Fibroblast of lung (primary cell): ENCODE results near the gene PUSL1. TPM values are rescaled to one million over a fixed set of nuclear protein-coding genes. Genes with fewer than 3 reads are reported as not detected.

ENCODE experiments used
- DNase-seq, 2 donors: peaks; one replicate each; pipeline versions ENCODE4 v3.0.0 to v3.0.0-alpha.2; 2010; ENCODE audit warnings: low read depth in 2 of 2
- H2AFZ ChIP-seq: 2 replicates; pipeline ENCODE4 v1.5.1; 2012; ENCODE audit warnings: low read length, control low read depth, inconsistent platforms
- H3K27ac ChIP-seq: 2 replicates; pipeline ENCODE4 v1.5.1; 2011; ENCODE audit warnings: low read length, control low read depth; ENCODE audit not compliant: insufficient read depth
- H3K27me3 ChIP-seq: 2 replicates; pipeline ENCODE4 v1.5.1; 2011; ENCODE audit warnings: mild to moderate bottlenecking, low read length; ENCODE audit not compliant: control insufficient read depth, insufficient read depth
- H3K36me3 ChIP-seq: 2 replicates; pipeline ENCODE4 v1.5.1; 2011; ENCODE audit warnings: low read length; ENCODE audit not compliant: control insufficient read depth, insufficient read depth
- H3K4me1 ChIP-seq: 2 replicates; pipeline ENCODE4 v1.5.1; 2011; ENCODE audit warnings: low read length; ENCODE audit not compliant: control insufficient read depth, insufficient read depth; ENCODE audit errors: extremely low read depth
- H3K4me2 ChIP-seq: 2 replicates; pipeline ENCODE4 v1.5.1; 2011; ENCODE audit warnings: low read length, control low read depth; ENCODE audit not compliant: insufficient read depth; ENCODE audit errors: extremely low read depth
- H3K4me3 ChIP-seq, 4 experiments: fragments of 200-600 bp in 1 of 4; sonication (generic) in 1 of 4; replicated peaks in 1 of 4; 2 replicates each; pipeline ENCODE4 v1.5.1; 2011 to 2016; ENCODE audit warnings: low read length in 4 of 4, low read depth in 3 of 4, mild to moderate bottlenecking in 3 of 4, control low read depth in 2 of 4, inconsistent platforms in 1 of 4, mixed read lengths in 1 of 4; ENCODE audit not compliant: insufficient read depth in 1 of 4; ENCODE audit errors: control extremely low read depth in 1 of 4
- H3K79me2 ChIP-seq: 2 replicates; pipeline ENCODE4 v1.5.1; 2012; ENCODE audit warnings: mild to moderate bottlenecking, low read length, inconsistent platforms; ENCODE audit not compliant: control insufficient read depth, insufficient read depth
- H3K9ac ChIP-seq: 2 replicates; pipeline ENCODE4 v1.5.1; 2011; ENCODE audit warnings: mild to moderate bottlenecking, low read length, control low read depth; ENCODE audit not compliant: insufficient read depth
- H3K9me3 ChIP-seq: 2 replicates; pipeline ENCODE4 v1.5.1; 2012; ENCODE audit warnings: low read depth, low read length; ENCODE audit not compliant: control insufficient read depth, insufficient read depth
- H4K20me1 ChIP-seq: 2 replicates; pipeline ENCODE4 v1.5.1; 2011; ENCODE audit warnings: low read length; ENCODE audit not compliant: control insufficient read depth, insufficient read depth; ENCODE audit errors: extremely low read depth
- CTCF ChIP-seq, 2 donors: IDR thresholded peaks in 1 of 2; conservative IDR thresholded peaks in 1 of 2; 1 replicate in 1 of 2; 2 replicates in 1 of 2; pipeline ENCODE4 v1.5.1; 2011 to 2012; ENCODE audit warnings: low read length in 2 of 2, control low read depth in 1 of 2, inconsistent platforms in 1 of 2, low read depth in 1 of 2, mild to moderate bottlenecking in 1 of 2
- EZH2 ChIP-seq: IDR thresholded peaks from 2 replicates; pipeline ENCODE4 v1.5.1; 2012; ENCODE audit warnings: low read length, control low read depth, mild to moderate bottlenecking; ENCODE audit errors: missing control alignments
- polyA plus RNA-seq, 2 donors: library from polyadenylated mRNA; depleted of rRNA in 1 of 2; stranded (reverse) in 1 of 2; unstranded in 1 of 2; fragments of >200 nt; gene quantifications; 2 replicates each; pipeline ENCODE4 v1.2.1, GENCODE V29; 2011 to 2012; ENCODE audit warnings: missing spikeins in 1 of 2
- total RNA-seq: library from RNA; depleted of rRNA; stranded (reverse); fragments of >200 nt; gene quantifications from 2 replicates; pipeline ENCODE4 v1.2.1, GENCODE V29; 2014

The PUSL1 gene
- total and polyA plus RNA-seq, 2 donors (not counting 1 experiment from before 2014, with no cell fraction given), result 7.1 to 12.7 TPM

DNA sequence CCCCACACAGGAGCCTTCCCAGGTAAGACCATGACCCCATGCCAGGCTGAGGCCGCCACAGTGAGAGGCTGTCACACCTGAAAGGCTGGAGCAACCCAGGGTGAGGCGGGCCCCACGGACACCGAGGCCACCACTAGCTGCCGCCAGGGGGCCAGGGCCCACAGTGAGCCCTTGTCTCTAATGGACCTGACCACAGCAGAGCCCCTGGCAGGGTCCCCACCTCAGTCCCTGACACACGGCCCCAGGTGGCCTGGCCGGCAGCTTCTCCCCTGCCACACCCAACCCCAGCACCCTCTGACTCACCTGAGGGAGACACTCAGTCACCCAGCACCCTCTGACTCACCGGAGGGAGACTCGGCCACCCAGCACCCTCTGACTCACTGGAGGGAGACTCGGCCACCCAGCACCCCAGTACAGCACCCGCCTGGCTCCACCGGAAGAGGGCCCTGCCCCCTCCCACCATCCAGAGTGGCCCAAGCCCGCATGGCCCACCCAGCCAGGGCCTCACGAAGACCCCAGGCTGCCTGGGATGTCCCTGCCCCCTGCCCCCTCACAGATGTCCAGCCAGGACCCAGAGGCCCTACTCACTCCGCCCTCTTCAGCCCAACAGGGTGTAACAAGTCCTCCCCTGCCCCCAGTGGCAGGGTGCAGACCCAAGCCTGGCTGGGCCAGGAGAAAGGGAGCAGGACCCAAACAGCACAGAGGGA, 36.4 kb downstream of the PUSL1 start:
- TF ChIP-seq EZH2 (no peak), CTCF (conservative IDR thresholded peaks at IDR 0.05 in 1 of 2, IDR thresholded peaks at IDR 0.05 in 1 of 2; ENCODE audit: low read depth in 1 of 2, low read length in 2 of 2) (peak; percentile 28 to 52)
- Histone ChIP-seq H3K27ac (peak overlapping the region; percentile 69), H3K27me3 (no peaks in the 10 kb centered on the region), H3K79me2 (peaks cover 80% of the 10 kb centered on the region), H2AFZ (no peak overlapping the region), H3K36me3 (peaks cover 17% of the 10 kb centered on the region), H3K4me3 (peak overlapping the region in 1 of 4 experiments; percentile 7), H3K4me2 (peak overlapping the region; percentile 71), H3K9me3 (no peaks in the 10 kb centered on the region), H3K4me1 (peaks cover 27% of the 10 kb centered on the region), H4K20me1 (no peaks in the 10 kb centered on the region), H3K9ac (peak overlapping the region; percentile 1)
- DNase-seq, result peak; percentile 50 to 88

GRCh38 chr1:1345384-1345783, 37.0 kb downstream of the PUSL1 start:
- Histone ChIP-seq H3K4me3 (no peak overlapping the region), H3K79me2 (peaks cover 80% of the 10 kb centered on the region), H2AFZ (no peak overlapping the region), H3K27me3 (no peaks in the 10 kb centered on the region), H3K9me3 (no peaks in the 10 kb centered on the region), H3K9ac (no peak overlapping the region), H3K4me2 (peak overlapping the region; percentile 71), H3K4me1 (peaks cover 27% of the 10 kb centered on the region), H3K27ac (peak overlapping the region; percentile 69), H3K36me3 (peaks cover 12% of the 10 kb centered on the region), H4K20me1 (no peaks in the 10 kb centered on the region)
- TF ChIP-seq CTCF (conservative IDR thresholded peaks at IDR 0.05 in 1 of 2, IDR thresholded peaks at IDR 0.05 in 1 of 2; ENCODE audit: low read depth in 1 of 2, low read length in 2 of 2) (no peak), EZH2 (no peak)
- DNase-seq, result no peak

GRCh38 chr1:1345860-1346500, 37.6 kb downstream of the PUSL1 start:
- Histone ChIP-seq H3K4me3 (peak overlapping the region in 2 of 4 experiments; percentile 5 to 76), H3K4me2 (peak overlapping the region; percentile 58)

More at GRCh38 chr1:1345860-1346500, 37.6 kb downstream of the PUSL1 start:
- no peaks in the 10 kb centered on the region for H3K9me3 ChIP-seq
- TF ChIP-seq CTCF (conservative IDR thresholded peaks at IDR 0.05 in 1 of 2, IDR thresholded peaks at IDR 0.05 in 1 of 2; ENCODE audit: low read depth in 1 of 2, low read length in 2 of 2), result no peak
- no peak for TF ChIP-seq EZH2
- no peak overlapping the region for H2AFZ ChIP-seq
- no peaks in the 10 kb centered on the region for H4K20me1 ChIP-seq
- peak overlapping the region; percentile 32 for H3K27ac ChIP-seq
- H3K4me1 ChIP-seq, result peaks cover 27% of the 10 kb centered on the region
- no peaks in the 10 kb centered on the region for H3K27me3 ChIP-seq
- H3K36me3 ChIP-seq, result peaks cover 6% of the 10 kb centered on the region
- peaks cover 75% of the 10 kb centered on the region for H3K79me2 ChIP-seq
- H3K9ac ChIP-seq, result no peak overlapping the region
- no peak for DNase-seq
